Keratinocyte (primary cell): Measurements from ENCODE around the gene SNTB2. TPM values are rescaled to one million over a fixed set of nuclear protein-coding genes. Genes with fewer than 3 reads are reported as not detected.

ENCODE experiments used
- DNase-seq: peaks from one replicate; pipeline ENCODE4 v3.0.0-alpha.2; 2011; ENCODE audit warnings: low read depth, missing footprints, low spot score
- FAIRE-seq: peaks from 2 replicates; lab custom pipeline; 2011; peaks lifted over from hg19 to GRCh38; lab: Jason Lieb, UNC
- H2AFZ ChIP-seq: 2 replicates; pipeline ENCODE4 v1.6.0; 2012; ENCODE audit warnings: low read length, control low read depth, inconsistent platforms; ENCODE audit not compliant: control insufficient read depth
- H3K27ac ChIP-seq: 2 replicates; pipeline ENCODE4 v1.5.1; 2011; ENCODE audit warnings: low read length; ENCODE audit not compliant: control insufficient read depth, insufficient read depth
- H3K27me3 ChIP-seq: 3 replicates; pipeline ENCODE4 v1.6.0; 2011; ENCODE audit warnings: low read length; ENCODE audit not compliant: control insufficient read depth, insufficient read depth; ENCODE audit errors: extremely low read depth
- H3K36me3 ChIP-seq, 2 experiments: 2 replicates in 1 of 2; 3 replicates in 1 of 2; pipeline ENCODE4 v1.5.1; 2011; ENCODE audit warnings: low read length in 2 of 2, mild to moderate bottlenecking in 1 of 2; ENCODE audit not compliant: control insufficient read depth in 2 of 2, insufficient read depth in 2 of 2; ENCODE audit errors: extremely low read depth in 1 of 2
- H3K4me1 ChIP-seq: 3 replicates; pipeline ENCODE4 v1.5.1; 2011; ENCODE audit warnings: low read length; ENCODE audit not compliant: control insufficient read depth, insufficient read depth; ENCODE audit errors: extremely low read depth
- H3K4me2 ChIP-seq: 3 replicates; pipeline ENCODE4 v1.6.0; 2011; ENCODE audit warnings: low read depth, low read length; ENCODE audit not compliant: control insufficient read depth, insufficient read depth; ENCODE audit errors: extremely low read depth
- H3K4me3 ChIP-seq, 3 experiments: fragments of 200-600 bp in 1 of 3; sonication (generic) in 1 of 3; 2 replicates in 2 of 3; 3 replicates in 1 of 3; pipeline ENCODE4 v1.5.1; 2011 to 2016; ENCODE audit warnings: low read length in 3 of 3, mild to moderate bottlenecking in 3 of 3, control low read depth in 2 of 3, inconsistent platforms in 1 of 3, low read depth in 1 of 3, mixed read lengths in 1 of 3, mixed run types in 1 of 3, moderate library complexity in 1 of 3; ENCODE audit not compliant: control insufficient read depth in 2 of 3, insufficient read depth in 2 of 3; ENCODE audit errors: extremely low read depth in 1 of 3
- H3K79me2 ChIP-seq: 2 replicates; pipeline ENCODE4 v1.6.0; 2012; ENCODE audit warnings: low read length; ENCODE audit not compliant: control insufficient read depth, insufficient read depth
- H3K9ac ChIP-seq: 3 replicates; pipeline ENCODE4 v1.6.0; 2011; ENCODE audit warnings: low read length; ENCODE audit not compliant: control insufficient read depth, insufficient read depth; ENCODE audit errors: extremely low read depth
- H3K9me1 ChIP-seq: 3 replicates; pipeline ENCODE4 v1.6.0; 2011; ENCODE audit warnings: low read length; ENCODE audit not compliant: control insufficient read depth, insufficient read depth; ENCODE audit errors: extremely low read depth
- H3K9me3 ChIP-seq: 2 replicates; pipeline ENCODE4 v1.5.1; 2012; ENCODE audit warnings: low read depth, low read length; ENCODE audit not compliant: control insufficient read depth
- H4K20me1 ChIP-seq: 3 replicates; pipeline ENCODE4 v1.6.0; 2011; ENCODE audit warnings: low read length; ENCODE audit not compliant: control insufficient read depth, insufficient read depth; ENCODE audit errors: extremely low read depth
- CTCF ChIP-seq, 3 experiments: IDR thresholded peaks in 1 of 3; conservative IDR thresholded peaks in 1 of 3; optimal IDR thresholded peaks in 1 of 3; 2 replicates in 2 of 3; 3 replicates in 1 of 3; pipeline versions ENCODE3 to v1.5.1; 2011; ENCODE audit warnings: low read length in 3 of 3, mild to moderate bottlenecking in 3 of 3, moderate library complexity in 2 of 3, control low read depth in 1 of 3, inconsistent platforms in 1 of 3; ENCODE audit not compliant: insufficient read depth in 2 of 3; ENCODE audit errors: extremely low read depth in 1 of 3
- EZH2 ChIP-seq: IDR thresholded peaks from one replicate; pipeline ENCODE4 v1.6.1; 2012; ENCODE audit warnings: inconsistent platforms, mild to moderate bottlenecking, low read length, moderate library complexity
- dilution Hi-C: fragments of 300-500 bp; cut with MboI; formaldehyde crosslinking; loops from one replicate; pipeline ENCODE4 v1.7.0; 2020; ENCODE audit warnings: low sequenced_read_pairs; ENCODE audit not compliant: extremely low pct_ligation_motif_present
- polyA plus RNA-seq, 5 experiments: library from polyadenylated mRNA; depleted of rRNA in 3 of 5; stranded (reverse) in 3 of 5; stranded (forward) in 1 of 5; unstranded in 1 of 5; fragments of >200 nt; gene quantifications; 1 replicate in 1 of 5; 2 replicates in 3 of 5; 3 replicates in 1 of 5; pipeline versions ENCODE4 v1.2.1 to v1.2.3, GENCODE V29; 2011 to 2012; ENCODE audit warnings: missing spikeins in 2 of 5, low read depth in 1 of 5, low replicate concordance in 1 of 5

The SNTB2 gene
- polyA plus RNA-seq, 1 donor (not counting 4 experiments of a cell fraction or from before 2014, with no cell fraction given): 15.9 TPM

DNA sequence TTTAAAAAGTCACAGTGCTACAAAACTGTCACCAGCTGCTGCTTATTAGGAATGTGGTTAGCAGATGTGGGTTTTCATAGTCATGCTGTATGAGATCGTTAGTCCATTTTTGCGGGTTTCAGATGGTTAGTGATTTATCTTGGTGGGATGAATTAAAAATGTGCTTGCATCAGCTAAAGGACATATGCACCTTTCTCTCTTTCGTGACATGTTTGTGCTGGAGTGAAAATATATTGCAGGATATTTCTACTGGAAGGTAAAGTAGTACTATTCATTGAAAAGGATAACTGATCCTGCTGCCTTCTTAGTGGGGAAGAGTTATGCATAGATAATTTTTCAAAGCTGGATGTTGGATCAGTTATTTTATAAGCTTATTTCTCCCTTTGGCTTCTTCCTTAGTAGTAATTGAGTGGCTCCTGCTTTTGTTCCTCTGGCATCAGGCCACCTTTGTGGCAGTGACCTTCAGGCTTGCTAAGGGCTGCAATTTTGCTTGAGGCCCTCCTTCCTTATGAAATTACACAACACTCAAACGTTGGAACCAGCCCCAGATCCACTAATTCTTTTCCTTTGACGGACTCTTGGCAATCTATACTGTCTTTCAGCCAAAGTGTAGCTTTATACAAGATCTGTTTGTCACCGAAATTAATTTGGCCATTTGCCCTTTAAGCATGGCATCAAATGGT lies 7.5 kb upstream of the SNTB2 start:
- no peaks in the 10 kb centered on the region for H4K20me1 ChIP-seq
- dilution Hi-C loops: no loop called here
- no peak for DNase-seq
- no peaks in the 10 kb centered on the region for H3K9me3 ChIP-seq
- no peak for TF ChIP-seq EZH2
- no peak for TF ChIP-seq CTCF (optimal IDR thresholded peaks at IDR 0.05 in 1 of 3, IDR thresholded peaks at IDR 0.05 in 1 of 3, conservative IDR thresholded peaks at IDR 0.05 in 1 of 3; ENCODE audit: extremely low read depth in 1 of 3, insufficient read depth in 2 of 3, low read length in 3 of 3)
- H3K79me2 ChIP-seq: no peaks in the 10 kb centered on the region
- H3K27me3 ChIP-seq: no peaks in the 10 kb centered on the region
- H3K9ac ChIP-seq: no peak overlapping the region
- FAIRE-seq: no peak
- H3K27ac ChIP-seq: no peak overlapping the region
- H3K4me1 ChIP-seq: peaks cover 24% of the 10 kb centered on the region
- no peak overlapping the region for H3K4me3 ChIP-seq
- no peaks in the 10 kb centered on the region for H3K36me3 ChIP-seq
- peak overlapping the region; percentile 25 for H3K4me2 ChIP-seq
- H2AFZ ChIP-seq: no peak overlapping the region
- H3K9me1 ChIP-seq: peaks cover 2% of the 10 kb centered on the region

DNA sequence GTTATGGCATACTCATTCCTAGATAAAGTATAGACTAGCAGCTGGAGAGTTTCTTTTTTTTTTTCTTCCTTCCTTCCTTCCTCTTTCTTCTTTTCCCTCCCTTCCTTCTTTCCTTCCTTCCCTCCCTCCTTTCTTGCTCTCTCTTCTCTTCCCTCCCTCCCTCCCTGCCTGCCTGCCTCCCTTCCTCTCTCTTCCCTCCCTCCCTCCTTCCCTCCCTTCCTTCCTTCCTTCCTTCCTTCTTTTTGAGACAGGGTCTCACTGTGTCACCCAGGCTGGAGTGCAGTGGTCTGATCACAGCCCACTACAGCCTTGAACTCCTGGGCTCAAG lies 7.0 kb upstream of the SNTB2 start:
- TF ChIP-seq CTCF (optimal IDR thresholded peaks at IDR 0.05 in 1 of 3, IDR thresholded peaks at IDR 0.05 in 1 of 3, conservative IDR thresholded peaks at IDR 0.05 in 1 of 3; ENCODE audit: extremely low read depth in 1 of 3, insufficient read depth in 2 of 3, low read length in 3 of 3): no peak
- Histone ChIP-seq H3K9me1 (peaks cover 2% of the 10 kb centered on the region), H3K4me3 (no peak overlapping the region), H3K4me2 (no peak overlapping the region), H4K20me1 (no peaks in the 10 kb centered on the region), H3K27ac (no peak overlapping the region), H2AFZ (no peak overlapping the region), H3K36me3 (no peaks in the 10 kb centered on the region), H3K27me3 (no peaks in the 10 kb centered on the region), H3K9ac (no peak overlapping the region), H3K9me3 (no peaks in the 10 kb centered on the region), H3K4me1 (peaks cover 24% of the 10 kb centered on the region), H3K79me2 (no peaks in the 10 kb centered on the region)
- DNase-seq (no peak), FAIRE-seq (no peak)
- dilution Hi-C loops: no loop called here
